Measurements from ENCODE around the gene NSD2.
"Not testable (repeated sequence)": the region's sequence is repeated elsewhere in the genome, so short reads cannot be mapped to it uniquely, and the experiment has no call there.

NSD2 gene

DNA sequence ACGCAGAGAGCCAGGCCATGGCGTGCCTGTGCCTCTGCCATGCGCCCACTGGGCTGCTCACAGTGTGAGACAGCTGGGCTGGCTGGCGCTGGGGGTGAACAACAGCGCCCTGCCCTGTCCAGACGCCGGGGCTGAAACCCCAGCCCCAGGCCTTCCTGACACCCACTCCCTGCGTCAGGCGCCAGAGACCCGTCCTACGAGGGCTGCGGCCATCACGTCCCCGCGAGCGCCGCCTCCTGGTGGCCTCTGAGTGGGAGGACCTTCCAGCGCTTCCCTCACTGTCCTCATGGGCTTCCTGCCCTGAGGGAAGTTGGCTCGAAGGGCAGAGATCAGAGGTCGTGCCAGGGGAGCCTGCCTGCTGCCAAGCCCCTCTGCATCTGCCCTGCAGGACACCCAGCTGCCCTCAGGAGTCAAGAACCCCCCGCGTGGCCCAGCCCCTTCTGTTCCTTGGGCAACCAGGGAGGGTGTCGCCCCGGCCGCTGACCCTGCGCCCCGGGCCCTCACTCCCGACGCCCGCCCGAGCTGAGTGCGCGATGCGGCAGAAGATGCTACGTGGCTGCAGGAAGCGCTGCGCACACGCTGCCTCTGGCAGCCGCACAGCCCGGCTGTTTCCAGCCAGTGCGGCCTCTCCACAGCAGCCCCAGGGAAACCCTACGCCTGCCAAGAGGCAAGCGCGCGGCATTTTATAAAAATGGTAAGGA lies 121.4 kb downstream of the NSD2 start:
- in situ Hi-C loops (cut with HindIII; ENCODE audit: low sequenced_read_pairs): no loop called here

DNA sequence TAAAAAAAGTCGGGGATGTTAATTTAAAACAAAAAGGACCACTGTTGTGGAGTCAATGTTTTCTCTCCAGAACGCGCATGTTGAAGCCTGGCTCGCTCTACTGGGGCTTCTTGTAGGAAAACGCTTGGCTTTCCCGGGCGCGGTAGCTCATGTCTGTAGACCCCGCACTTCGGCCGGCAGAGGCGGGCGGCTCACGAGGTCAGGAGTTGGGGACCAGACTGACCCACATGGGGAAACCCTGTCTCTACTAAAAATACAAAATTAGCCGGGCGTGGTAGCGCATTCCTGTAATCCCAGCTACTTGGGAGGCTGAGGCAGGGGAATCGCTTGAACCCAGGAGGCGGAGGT lies 122.0 kb downstream of the NSD2 start:
- in situ Hi-C loops (cut with HindIII; ENCODE audit: low sequenced_read_pairs): no loop called here

DNA sequence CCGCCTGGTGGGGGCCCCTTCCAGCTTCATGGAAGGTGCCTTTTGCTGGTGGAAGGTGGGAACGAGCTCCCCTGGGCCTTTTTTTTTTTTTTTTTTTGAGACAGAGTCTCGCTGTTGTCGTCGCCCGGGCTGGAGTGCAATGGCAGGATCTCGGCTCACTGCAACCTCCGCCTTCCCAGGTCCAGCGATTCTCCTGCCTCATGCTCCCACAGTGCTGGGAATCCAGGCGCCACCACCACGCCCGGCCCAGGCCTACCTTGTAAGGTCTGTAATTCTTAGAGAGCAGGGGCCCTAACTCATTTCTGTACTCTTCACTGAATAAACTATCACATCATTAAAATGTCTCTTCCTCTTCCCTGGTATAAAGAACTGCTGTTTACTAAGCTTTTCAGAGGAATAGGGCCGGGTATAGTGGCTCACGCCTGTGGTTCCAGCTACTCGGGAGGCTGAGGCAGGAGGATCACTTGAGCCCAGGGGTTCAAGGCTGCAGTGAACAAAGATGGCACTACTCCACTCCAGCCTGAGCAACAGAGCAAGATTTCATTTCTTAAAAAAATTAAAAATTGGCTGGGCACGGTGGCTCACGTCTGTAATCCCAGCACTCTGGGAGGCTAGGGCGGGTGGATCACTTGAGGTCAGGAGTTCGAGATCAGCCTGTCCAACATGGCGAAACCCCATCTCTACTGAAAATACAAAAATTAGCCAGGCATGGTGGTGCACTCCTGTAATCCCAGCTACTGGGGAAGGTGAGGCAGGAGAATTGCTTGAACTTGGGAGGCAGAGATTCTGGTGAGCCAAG lies 122.7 kb downstream of the NSD2 start:
- in situ Hi-C loops (cut with HindIII; ENCODE audit: low sequenced_read_pairs): not testable (repeated sequence)

DNA sequence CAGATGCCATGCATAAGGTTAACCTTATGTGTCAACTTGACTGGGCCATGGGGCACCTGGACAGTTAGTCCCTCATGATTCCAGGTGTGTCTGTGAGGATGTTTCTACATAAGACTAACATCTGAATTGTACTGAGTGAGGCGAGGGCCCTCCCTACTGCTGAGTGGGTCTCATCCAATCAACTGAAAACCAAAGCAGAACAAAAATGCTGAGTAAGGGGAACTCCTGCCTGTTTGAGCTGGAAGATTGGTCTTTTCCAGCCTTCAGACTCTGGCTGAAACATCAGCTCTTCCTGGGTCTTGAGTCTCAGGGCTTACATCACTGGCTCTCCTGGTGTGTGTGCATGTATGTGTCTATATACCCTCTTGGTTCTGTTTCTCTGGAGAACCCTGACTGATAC lies 123.7 kb downstream of the NSD2 start:
- in situ Hi-C loops (cut with HindIII; ENCODE audit: low sequenced_read_pairs): no loop called here

DNA sequence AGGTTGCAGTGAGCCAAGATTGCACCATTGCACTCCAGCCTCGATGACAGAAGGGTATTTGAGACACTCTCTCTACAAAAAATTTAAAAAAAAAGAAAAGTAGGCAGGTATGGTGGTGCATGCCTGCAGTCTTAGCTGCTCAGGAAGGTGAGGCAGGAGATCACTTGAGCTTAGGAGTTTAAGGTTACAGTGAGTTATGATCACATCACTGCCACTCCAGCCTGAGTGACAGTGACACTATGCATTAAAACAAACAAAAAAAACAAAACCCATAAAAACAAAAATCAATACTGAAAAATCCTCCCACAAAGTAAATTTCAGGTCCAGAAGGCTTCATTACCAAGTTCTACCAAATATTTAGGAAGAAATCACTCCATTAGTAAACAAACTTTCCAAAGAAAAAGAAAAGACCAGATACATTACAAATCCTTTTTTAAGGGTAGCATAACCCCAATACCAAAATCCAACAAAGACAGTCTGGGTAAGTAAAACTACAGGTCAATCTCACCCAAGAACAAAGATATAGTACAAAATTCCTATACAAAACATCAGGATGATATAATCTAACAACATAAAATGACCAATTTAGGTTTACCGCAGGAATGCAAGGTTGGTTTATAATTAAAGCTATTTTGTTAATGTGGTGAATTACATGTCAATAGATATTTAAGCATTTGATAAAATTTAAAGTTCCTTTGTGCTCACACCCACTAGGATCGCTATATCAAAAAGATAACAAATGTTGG lies 125.8 kb downstream of the NSD2 start:
- in situ Hi-C loops (cut with HindIII; ENCODE audit: low sequenced_read_pairs): no loop called here

DNA sequence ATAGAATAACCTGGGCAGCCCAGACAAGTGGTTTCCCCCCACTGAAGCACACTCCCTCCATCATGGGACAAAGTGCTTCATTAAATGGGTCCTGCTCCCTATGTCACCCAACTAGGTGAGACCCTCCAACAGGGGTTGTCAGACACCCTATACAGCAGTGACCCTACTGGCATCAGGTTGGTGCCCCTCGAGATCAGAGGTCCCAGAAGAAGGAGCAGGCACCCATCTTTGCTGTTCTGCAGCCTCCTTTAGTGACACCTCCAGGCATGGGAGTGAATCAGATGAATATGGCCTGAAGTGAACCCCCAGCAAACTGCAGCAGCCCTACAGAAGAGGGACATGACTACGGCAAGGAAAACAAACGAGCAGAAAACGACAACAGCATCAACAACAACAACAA lies 126.5 kb downstream of the NSD2 start:
- in situ Hi-C loops (cut with HindIII; ENCODE audit: low sequenced_read_pairs): no loop called here

DNA sequence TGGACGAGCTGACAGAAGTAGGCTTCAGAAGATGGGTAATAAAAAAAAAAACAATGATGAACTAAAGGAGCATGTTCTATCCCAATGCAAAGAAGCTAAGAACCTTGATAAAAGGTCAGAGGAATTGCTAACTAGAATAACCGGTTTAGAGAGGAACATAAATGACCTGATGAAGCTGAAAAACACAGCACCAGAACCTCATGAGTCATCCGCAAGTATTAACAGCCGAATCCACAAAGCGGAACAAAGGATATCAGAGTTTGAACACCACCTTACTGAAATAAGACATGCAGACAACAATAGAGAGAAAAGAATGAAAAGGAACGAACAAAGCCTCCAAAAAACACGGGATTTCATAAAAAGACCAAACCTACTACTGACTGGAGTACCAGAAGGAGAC lies 127.1 kb downstream of the NSD2 start:
- in situ Hi-C loops (cut with HindIII; ENCODE audit: low sequenced_read_pairs): no loop called here

DNA sequence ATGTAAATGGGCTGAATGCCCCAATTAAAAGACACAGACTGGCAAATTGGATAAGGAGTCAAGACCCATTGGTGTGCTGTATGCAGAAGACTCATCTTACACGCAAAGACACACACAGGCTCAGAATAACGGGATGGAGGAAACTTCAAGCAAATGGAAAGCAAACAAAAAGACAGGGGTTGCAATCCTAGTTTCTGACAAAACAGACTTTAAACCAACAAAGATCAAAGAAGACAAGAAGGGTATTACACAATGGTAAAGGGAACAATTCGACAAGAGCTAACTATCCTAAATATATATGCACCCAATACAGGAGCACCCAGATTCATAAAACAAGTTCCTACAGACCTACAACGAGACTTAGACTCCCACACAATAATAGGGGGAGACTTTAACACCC lies 128.1 kb downstream of the NSD2 start:
- in situ Hi-C loops (cut with HindIII; ENCODE audit: low sequenced_read_pairs): not testable (repeated sequence)

DNA sequence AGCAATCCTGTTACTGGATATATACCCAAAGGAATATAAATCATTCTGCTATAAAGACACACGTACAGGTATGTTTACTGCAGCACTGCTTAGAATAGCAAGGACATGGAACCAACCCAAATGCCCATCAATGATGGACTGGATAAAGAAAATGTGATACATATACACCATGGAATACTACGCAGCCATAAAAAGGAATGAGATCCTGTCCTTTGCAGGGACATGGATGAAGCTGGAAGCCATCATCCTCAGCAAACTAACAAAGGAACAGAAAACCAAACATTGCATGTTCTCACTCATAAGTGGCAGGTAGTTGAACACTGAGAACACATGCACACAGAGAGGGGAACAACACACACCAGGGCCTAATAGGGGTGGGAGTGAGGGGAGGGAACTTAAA lies 132.2 kb downstream of the NSD2 start:
- in situ Hi-C loops (cut with HindIII; ENCODE audit: low sequenced_read_pairs): not testable (repeated sequence)

DNA sequence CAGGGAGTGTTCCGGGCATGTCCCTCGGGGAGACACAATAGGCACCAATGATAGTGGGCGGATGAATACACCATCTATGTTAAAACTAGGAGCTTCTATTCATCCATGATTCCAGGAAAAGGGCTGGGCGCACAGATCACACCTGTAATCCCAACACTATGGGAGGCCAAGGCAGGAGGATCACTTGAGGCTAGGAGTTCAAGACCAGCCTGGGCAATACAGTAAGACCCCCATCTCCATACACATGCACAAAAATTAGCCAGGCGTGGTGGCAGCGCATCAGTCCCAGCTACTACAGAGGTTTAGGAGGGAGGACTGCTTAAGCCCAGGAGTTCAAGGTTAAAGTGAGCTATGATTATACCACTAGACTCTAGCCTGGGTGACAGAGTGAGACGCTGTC lies 135.2 kb downstream of the NSD2 start:
- in situ Hi-C loops (cut with HindIII; ENCODE audit: low sequenced_read_pairs): loop anchor here (5.0 kb wide), 1 partner anchor 59 kb away; no protein-coding TSS in a partner anchor

DNA sequence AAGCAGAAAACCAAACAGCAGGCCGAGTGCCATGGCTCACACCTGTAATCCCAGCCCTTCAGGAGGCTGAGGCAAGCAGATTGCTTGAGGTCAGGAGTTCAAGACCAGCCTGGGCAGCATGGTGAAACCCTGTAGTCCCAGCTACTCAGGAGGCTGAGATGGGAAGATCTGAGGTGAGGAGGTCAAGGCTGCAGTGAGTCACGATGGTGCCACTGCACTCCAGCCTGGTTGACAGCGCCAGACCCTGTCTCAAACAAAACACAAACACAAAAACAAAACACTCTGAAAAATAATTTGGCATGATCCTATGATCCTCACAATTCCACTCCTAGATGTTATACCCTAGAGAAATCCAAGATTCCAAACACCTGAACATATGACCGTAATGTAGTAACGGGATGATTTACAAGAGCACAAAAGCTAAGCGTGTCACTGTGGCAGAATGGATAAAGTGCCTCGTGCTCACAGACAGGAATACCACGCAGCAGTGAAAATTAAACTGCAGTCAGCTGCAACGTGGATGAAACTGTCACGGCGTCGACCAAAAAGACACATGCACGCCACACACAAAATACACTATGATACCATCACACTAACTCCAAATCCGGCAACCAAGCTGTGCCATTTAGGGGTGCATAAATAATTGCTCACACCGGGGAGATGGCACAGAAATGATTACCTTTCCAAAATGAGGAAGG lies 135.9 kb downstream of the NSD2 start:
- in situ Hi-C loops (cut with HindIII; ENCODE audit: low sequenced_read_pairs): loop anchor here (5.0 kb wide), 1 partner anchor 60 kb away; no protein-coding TSS in a partner anchor

DNA sequence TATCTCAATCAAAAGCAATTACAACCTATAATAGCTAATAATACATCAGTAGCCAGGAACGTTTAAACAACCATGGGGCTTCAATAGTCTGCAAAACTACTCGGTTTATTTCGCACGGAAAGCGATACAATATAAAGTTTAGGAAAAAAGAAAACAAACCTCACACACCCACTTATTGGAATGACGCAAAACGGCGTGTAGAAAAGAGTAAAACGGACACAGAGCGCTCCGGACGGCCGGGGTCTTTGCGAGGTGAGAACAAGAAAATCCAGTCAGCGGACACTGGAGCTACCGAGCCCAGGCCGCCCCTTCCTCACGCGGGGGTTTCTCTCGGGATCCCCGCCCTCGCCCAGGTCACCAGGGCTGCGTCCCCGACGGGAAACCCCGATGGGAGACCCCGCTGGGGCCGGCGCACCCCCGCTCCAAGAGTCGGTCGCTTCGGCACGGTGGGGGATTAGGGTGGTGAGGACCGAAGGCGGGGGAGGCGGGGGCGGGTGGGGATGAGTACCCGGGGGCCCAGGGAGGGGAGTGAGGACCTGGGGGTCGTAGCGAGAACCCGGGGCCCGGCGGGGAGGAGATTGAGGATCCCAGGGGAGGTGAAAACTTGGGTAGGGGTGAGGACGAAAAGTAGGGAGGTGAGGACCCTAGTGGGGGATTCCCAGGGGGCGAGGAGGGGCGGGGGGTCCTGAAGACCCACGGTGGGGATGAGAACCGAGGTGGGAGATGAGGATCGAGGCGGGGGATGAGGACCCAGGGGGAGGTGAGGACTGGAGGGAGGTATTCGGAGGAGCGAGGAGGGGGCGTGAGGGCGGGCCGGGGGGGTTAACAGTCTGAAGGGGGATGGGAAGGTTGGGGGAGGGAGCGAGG lies 136.8 kb downstream of the NSD2 start:
- in situ Hi-C loops (cut with HindIII; ENCODE audit: low sequenced_read_pairs): loop anchor here (5.0 kb wide), 1 partner anchor 61 kb away; no protein-coding TSS in a partner anchor

DNA sequence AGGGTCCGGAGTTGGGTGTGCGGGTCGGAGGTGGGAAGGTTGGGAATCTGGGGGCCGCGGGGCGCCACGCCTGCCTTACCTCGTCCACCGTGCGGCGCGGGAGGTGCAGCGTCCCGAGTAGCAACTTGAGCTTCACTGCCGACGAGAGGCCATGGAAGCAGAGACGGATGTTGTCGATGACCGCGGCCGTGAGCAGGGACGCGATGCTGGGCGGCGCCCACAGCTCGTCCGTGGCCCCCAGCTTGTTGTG lies 137.4 kb downstream of the NSD2 start:
- in situ Hi-C loops (cut with HindIII; ENCODE audit: low sequenced_read_pairs): loop anchor here (5.0 kb wide), 1 partner anchor 61 kb away; no protein-coding TSS in a partner anchor

DNA sequence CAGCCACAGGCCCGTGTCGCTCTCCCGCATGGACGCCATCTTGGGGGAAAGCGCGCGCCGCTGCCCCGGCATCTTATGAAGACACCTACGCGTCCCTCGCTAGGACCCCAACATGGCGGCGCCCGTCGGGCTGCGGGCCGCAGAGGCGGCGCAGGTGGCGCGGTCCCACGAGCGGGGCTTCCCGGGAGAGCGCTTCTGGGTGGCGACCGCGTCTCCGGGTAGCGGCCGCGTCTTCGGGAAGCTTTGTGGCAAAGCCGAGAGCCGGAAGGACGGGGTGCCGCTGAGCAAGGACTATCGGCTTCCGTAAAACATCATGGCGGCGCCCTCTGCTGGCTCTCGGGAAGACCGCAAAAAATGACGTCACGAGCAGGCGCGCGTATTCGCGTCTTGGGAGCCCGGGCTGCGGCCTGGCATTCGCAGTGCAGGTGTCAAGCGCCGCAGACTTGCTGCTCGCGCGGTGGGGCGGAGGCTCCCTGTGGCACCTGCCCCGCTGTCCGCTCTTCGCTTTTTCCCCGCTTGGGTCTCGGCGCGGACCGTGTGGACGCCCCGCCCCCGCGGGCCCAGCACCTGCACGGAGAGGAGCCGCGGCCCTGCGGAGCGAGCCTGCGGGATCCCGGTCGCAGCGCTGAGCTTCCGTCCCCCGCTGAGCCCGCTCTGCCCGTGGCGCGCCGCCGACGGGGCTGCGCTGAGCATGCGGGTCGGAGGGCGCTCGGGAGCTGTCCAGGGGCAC lies 137.9 kb downstream of the NSD2 start, which contains the start of gene NELFA:
Gene NELFA, minus strand, starts transcription at position 54 of the 730 bp plus-strand sequence. Its CDS starts 15 bp downstream, at position 39.
- in situ Hi-C loops (cut with HindIII; ENCODE audit: low sequenced_read_pairs): loop anchor here (5.0 kb wide), 1 partner anchor 62 kb away; no protein-coding TSS in a partner anchor

DNA sequence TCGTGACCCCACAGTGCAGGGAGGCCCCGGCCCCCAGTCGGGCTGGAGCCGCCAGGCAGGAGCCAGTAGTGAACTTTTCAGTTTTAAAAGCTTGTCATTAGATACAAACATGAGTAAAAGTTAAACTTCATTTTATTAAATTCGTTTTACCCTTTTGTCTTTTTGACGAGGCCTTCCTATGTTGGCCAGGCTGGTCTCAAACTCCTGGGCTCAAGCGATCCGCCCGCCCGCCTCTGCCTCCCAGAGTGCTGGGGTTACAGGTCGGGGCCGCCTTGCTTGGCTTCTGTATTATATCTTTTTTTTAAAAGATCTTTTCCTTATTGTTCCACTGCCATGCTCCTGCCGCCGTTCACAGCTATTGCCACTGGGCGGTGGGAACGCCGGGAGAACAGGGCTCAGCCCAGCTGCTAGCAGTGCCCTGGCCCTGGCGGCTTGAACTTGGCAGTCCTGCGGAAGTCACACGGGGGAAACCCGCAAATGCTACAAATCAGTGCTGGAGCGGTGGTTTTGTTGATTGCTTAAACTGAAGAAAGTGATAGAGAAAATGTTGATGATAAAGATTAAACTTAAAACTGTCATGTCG lies 138.5 kb downstream of the NSD2 start:
- in situ Hi-C loops (cut with HindIII; ENCODE audit: low sequenced_read_pairs): loop anchor here (5.0 kb wide), 1 partner anchor 62 kb away; no protein-coding TSS in a partner anchor

DNA sequence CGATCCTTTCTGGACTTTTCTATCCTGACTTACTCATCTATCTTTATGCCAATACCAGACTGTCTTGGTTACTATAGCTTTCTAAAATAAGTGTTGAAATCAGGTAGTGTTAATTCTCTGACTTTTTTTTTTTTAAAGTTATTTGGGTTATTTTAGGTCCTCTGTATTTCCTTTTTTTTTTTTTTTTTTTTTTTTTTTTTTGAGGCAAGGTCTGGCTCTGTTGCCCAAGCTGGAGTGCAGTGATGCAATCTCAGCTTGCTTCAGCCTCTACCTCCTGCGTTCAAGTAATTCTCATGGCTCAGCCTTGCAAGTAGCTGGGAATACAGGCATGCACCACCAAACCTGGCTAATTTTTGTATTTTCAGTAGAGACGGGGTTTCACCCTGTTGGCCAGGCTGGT lies 140.4 kb downstream of the NSD2 start:
- in situ Hi-C loops (cut with HindIII; ENCODE audit: low sequenced_read_pairs): no loop called here

DNA sequence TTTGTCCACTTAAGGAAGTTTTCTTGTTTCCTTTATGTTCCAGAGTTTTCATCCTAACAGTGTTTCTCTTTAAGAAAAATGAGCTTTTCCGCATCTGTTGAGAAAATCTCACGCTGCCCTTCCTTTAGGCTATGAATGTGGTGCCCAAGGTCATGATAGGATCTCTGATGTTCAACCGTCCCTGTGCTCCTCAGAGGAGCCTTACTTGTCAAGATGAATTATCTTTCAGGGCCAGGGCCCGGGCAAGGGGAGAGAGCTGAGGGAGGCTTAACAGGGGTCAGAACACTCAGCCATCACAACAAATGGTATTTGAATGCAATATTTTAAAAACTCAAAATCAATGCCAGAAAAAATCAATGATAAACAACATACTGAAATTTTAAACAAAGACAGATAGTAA lies 143.8 kb downstream of the NSD2 start:
- in situ Hi-C loops (cut with HindIII; ENCODE audit: low sequenced_read_pairs): no loop called here

DNA sequence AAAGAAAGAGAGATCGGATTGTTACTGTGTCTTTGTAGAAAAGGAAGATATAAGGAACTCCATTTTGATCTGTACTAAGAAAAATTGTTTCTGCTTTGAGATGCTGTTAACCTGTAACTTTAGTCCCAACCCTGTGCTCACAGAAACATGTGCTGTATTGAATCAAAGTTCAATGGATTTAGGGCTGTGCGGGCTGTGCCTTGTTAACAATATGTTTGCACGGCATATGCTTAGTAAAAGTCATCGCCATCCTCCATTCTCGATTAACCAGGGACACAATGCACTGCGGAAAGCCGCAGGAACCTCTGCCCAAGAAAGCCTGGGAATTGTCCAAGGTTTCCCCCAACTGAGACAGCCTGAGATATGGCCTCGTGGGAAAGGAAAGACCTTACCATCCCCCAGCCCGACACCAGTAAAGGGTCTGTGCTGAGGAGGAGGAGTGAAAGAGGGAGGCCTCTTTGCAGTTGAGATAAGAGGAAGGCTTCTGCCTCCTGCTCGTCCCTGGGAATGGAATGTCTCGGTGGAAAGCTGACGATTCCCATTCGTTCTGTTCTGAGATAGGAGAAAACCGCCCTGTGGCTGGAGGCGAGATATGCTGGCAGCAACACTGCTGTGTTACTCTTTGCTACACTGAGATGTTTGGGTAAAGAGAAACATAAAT lies 150.3 kb downstream of the NSD2 start:
- in situ Hi-C loops (cut with HindIII; ENCODE audit: low sequenced_read_pairs): not testable (repeated sequence)

Data from endothelial cell of hepatic sinusoid (primary cell).